Measurements from ENCODE around the gene SCART1.
"Not testable (repeated sequence)": the region's sequence is repeated elsewhere in the genome, so short reads cannot be mapped to it uniquely, and the experiment has no call there.

The SCART1 gene

DNA sequence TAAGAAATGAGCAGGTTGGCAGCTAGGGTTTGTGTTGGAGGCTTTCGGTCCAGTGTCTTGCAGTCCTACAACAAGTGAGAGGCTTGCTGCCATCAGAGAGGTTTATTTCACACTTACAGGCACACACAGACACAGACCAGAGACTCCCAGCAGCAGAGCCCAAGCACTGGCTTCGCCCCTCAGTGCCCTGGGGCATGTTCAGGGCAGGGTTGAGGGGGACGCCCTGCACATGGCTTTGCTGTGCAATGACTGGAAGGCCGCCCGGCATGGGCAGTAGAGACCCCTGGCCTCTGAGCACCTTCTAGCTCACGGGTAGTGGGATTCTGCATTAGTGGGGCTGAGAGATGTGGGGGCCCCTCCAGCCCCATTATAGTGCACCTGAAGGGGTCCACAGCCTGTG, 33.2 kb upstream of the SCART1 start:
- H3K27me3 ChIP-seq (ENCODE audit: control insufficient read depth in 1 of 2, insufficient read depth in 2 of 2, low read length in 2 of 2), result peaks cover 2 to 4% of the 10 kb centered on the region in 2 donors
- H3K36me3 ChIP-seq (ENCODE audit: control insufficient read depth in 2 of 2, insufficient read depth in 2 of 2, low read length in 2 of 2), result peaks cover 5 to 19% of the 10 kb centered on the region in 2 donors
- no peak overlapping the region for H3K4me3 ChIP-seq (ENCODE audit: low read length in 2 of 2)
- no peak overlapping the region for H3K27ac ChIP-seq (ENCODE audit: low read length)
- H3K4me1 ChIP-seq (ENCODE audit: control insufficient read depth, insufficient read depth, low read length), result no peaks in the 10 kb centered on the region
- no peaks in the 10 kb centered on the region for H3K9me3 ChIP-seq (ENCODE audit: control insufficient read depth in 2 of 2, low read length in 2 of 2)
- no peak overlapping the region for H3K9ac ChIP-seq (ENCODE audit: low read length in 2 of 2)

DNA sequence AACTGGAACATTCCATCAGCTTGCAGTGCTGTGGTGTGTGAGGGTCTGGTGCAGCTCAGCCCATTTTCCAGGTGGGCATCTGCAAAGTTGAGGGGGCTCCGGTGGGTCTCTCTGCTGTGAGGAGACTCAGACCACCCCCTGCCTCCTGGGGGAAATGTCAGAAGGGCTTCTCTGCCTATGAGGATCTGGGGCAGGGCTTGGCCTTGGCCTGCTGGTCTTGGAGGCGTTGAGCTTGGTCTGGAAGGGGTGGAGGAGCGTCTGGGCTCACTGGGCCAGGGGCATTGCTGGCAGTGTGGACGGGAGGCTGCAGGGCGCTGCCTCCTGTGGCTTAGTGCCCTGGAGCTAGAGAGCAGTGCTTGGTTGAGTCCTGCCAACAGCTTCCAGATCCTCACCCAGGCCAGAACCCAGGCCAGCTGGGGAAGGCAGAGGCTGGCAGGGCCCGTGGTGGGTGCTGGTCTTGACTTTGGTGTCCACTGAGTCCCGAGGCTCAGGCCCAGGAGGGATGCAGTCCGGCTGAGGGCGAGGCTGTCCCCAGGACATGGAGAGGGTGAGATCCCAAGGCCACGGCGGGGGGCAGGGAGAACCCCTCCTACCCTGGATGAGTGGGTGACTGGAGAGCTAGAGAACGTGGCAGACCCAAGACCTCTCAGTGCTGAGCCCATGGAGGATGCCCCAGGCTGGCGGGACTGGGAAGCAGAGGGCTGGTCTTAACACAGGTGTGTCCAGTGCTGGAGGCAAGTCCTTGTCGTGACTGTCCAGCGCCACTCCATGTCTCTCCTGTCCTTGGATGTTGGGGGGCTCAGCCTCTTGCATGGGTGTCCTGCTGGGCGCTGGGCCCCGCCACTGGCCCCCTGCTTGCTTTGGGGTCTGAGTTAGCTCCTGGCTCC, 32.2 kb upstream of the SCART1 start:
- H3K27me3 ChIP-seq (ENCODE audit: control insufficient read depth in 1 of 2, insufficient read depth in 2 of 2, low read length in 2 of 2), result peaks cover 2 to 4% of the 10 kb centered on the region in 2 donors
- H3K9me3 ChIP-seq (ENCODE audit: control insufficient read depth in 2 of 2, low read length in 2 of 2), result no peaks in the 10 kb centered on the region
- no peak overlapping the region for H3K4me3 ChIP-seq (ENCODE audit: low read length in 2 of 2)

DNA sequence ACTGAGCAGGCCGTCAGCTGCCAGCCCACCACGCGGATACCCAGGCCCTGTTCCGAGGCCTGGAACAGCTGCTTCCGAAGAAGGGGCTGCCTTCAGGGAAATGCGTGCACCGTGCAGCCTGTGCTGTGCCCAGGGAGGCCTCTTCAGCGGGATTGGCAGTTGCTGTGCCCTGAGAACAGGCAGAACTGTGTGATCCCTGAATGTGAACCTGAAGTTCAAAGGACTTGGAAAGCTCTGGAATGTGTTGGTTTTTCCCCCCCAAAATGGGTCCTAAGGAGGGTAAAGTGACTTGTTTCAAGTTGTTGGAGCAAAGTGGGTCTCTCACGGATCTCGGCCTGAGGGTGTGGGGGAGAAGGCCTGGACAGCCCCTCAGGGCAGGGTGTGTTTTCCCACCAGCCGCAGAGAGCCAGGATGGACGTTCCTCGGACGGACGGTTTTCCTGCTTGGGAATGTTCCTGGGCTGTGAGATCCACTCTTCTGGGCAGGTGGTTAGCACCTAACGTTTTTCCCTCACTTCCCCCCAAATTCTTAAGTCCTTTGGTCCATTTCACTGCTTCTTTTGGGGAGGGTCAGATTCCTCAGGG, 31.4 kb upstream of the SCART1 start:
- Histone ChIP-seq H3K27me3 (ENCODE audit: control insufficient read depth in 1 of 2, insufficient read depth in 2 of 2, low read length in 2 of 2) (peaks cover 2 to 4% of the 10 kb centered on the region in 2 donors), H3K9me3 (ENCODE audit: control insufficient read depth in 2 of 2, low read length in 2 of 2) (no peaks in the 10 kb centered on the region), H3K36me3 (ENCODE audit: control insufficient read depth in 2 of 2, insufficient read depth in 2 of 2, low read length in 2 of 2) (peaks cover 5 to 19% of the 10 kb centered on the region in 2 donors), H3K27ac (ENCODE audit: low read length) (no peak overlapping the region), H3K4me3 (ENCODE audit: low read length in 2 of 2) (no peak overlapping the region), H3K4me1 (ENCODE audit: control insufficient read depth, insufficient read depth, low read length) (no peaks in the 10 kb centered on the region), H3K9ac (ENCODE audit: low read length in 2 of 2) (no peak overlapping the region)

More for the DNA sequence above, 32.2 kb upstream of the SCART1 start:
- Histone ChIP-seq H3K9ac (ENCODE audit: low read length in 2 of 2) (no peak overlapping the region), H3K27ac (ENCODE audit: low read length) (no peak overlapping the region), H3K4me1 (ENCODE audit: control insufficient read depth, insufficient read depth, low read length) (no peaks in the 10 kb centered on the region), H3K36me3 (ENCODE audit: control insufficient read depth in 2 of 2, insufficient read depth in 2 of 2, low read length in 2 of 2) (peaks cover 5 to 19% of the 10 kb centered on the region in 2 donors)

DNA sequence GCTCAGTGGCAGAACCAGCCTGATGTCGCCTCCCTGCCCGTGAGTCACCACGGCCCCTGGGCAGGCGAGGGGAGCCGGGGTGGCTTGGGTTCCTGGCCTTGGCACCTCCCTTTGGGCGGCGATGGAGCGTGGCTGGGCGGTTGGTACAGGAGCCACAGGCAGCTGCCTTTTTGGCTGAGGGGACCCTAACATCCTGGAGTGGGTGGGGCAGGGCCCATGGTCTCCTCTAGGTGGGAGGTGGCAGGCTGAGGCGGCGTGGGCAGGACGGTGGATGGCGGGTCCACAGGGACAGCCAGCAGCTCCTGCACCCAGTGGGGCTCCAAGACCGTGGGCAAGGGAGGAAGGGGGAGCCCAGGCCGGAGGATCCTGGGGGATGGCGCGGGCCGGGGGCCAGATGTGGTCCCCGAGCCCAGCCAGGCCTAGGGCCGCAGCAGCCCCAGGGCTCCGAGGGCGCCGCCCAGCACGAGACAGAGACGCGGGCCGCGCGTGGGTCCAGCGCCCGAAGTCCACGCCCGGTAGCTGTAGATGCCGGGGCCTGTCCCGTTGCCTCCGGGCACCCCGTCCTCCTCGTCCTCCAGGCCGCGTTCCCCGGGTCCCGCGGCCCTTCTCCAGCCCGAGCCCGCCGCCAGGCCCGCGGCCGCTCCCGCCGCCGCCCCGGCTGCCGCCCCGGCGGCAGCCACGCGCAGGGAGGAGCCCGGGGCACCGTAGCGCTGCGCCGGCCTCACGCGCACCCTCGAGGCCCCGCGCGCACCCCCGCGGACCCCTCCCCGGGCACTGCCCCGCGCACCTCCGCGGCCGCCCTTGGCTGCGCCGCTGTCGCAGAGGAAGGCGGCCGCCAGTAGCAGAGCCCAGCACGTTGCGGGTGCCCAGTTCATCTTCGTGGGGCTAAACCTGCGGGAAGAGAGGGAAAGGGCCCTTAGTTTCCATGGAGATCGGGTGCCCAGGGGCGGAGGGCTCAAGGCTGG, 30.7 kb upstream of the SCART1 start:
- Histone ChIP-seq H3K4me1 (ENCODE audit: control insufficient read depth, insufficient read depth, low read length) (no peaks in the 10 kb centered on the region), H3K9me3 (ENCODE audit: control insufficient read depth in 2 of 2, low read length in 2 of 2) (no peaks in the 10 kb centered on the region), H3K27ac (ENCODE audit: low read length) (no peak overlapping the region), H3K4me3 (ENCODE audit: low read length in 2 of 2) (no peak overlapping the region), H3K36me3 (ENCODE audit: control insufficient read depth in 2 of 2, insufficient read depth in 2 of 2, low read length in 2 of 2) (peaks cover 5 to 19% of the 10 kb centered on the region in 2 donors), H3K9ac (ENCODE audit: low read length in 2 of 2) (no peak overlapping the region), H3K27me3 (ENCODE audit: control insufficient read depth in 1 of 2, insufficient read depth in 2 of 2, low read length in 2 of 2) (peaks cover 2 to 4% of the 10 kb centered on the region in 2 donors)

DNA sequence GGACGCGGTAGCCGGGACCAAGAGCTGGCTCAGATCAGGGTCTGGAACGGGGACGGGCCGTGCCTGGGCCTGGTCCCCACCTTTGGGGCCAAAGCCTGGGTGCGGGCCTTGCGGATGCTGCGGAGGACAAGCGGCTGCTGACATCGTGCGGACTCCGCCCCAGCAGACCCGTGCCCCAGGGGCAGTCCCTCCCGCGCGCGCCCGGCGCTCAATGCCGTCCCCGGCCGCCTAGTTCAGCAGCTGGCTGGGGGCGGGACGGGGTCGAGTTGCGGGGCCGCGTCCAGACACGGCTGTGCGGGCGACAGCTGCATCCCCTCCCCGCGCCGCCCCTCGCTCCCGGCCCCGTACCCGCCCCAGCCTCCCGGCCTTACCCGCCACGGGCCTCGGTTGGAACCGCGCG, 29.6 kb upstream of the SCART1 start:
- H3K27ac ChIP-seq (ENCODE audit: low read length); H3K4me1 ChIP-seq (ENCODE audit: control insufficient read depth, insufficient read depth, low read length); H3K9ac ChIP-seq (ENCODE audit: low read length in 2 of 2); H3K27me3 ChIP-seq (ENCODE audit: control insufficient read depth in 1 of 2, insufficient read depth in 2 of 2, low read length in 2 of 2); H3K4me3 ChIP-seq (ENCODE audit: low read length in 2 of 2); H3K9me3 ChIP-seq (ENCODE audit: control insufficient read depth in 2 of 2, low read length in 2 of 2): not testable (repeated sequence)
- peaks cover 0 to 15% of the 10 kb centered on the region in 2 donors for H3K36me3 ChIP-seq (ENCODE audit: control insufficient read depth in 2 of 2, insufficient read depth in 2 of 2, low read length in 2 of 2)

DNA sequence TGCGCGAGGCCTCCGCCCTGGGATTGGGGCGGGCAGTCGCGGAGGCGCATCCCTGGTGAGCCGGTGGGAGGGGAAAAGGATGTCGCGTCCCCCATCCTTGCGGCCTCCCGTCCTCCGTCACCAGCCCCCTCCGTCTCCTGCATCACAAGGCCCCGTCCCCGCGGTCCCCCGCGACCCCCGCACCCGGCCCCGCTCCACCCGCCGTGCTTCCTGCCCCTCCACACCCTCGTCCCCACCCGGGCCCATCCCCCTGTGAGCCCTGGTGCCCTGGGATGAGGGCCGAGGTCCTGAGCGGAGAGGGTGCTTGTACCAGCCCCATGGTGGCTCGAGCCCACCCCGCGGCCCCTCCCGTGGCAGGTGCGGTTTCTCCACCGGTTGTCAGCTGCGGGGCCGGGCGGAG, 29.1 kb upstream of the SCART1 start, which contains the start of gene SPRN:
Gene SPRN (minus strand): TSS at position 25 of the 400 bp plus-strand sequence. CDS start 944 bp downstream, outside the sequence.
- not testable (repeated sequence) for H3K9ac ChIP-seq (ENCODE audit: low read length in 2 of 2); H3K4me3 ChIP-seq (ENCODE audit: low read length in 2 of 2); H3K27ac ChIP-seq (ENCODE audit: low read length); H3K27me3 ChIP-seq (ENCODE audit: control insufficient read depth in 1 of 2, insufficient read depth in 2 of 2, low read length in 2 of 2); H3K4me1 ChIP-seq (ENCODE audit: control insufficient read depth, insufficient read depth, low read length); H3K9me3 ChIP-seq (ENCODE audit: control insufficient read depth in 2 of 2, low read length in 2 of 2)
- peaks cover 0 to 11% of the 10 kb centered on the region in 2 donors for H3K36me3 ChIP-seq (ENCODE audit: control insufficient read depth in 2 of 2, insufficient read depth in 2 of 2, low read length in 2 of 2)

DNA sequence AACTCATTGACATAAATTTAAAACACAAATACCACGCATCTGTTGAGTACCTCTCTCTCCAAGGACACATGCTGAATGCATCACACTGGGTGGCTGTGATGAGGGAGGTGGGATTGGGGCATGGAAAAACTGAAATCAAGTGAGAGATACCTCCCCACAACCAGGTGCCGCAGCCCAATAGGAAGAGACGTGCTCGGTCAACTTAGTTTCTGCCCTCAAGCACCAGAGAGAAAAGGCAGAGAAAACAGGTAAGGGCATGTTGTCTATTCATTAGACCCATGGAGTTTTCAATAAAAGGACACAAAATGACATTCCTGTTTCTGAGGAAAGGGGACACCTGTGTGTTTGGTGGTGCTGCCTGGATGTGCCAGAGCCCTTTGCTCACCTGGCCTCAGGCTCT, 24.2 kb upstream of the SCART1 start:
- not testable (repeated sequence) for H3K9ac ChIP-seq (ENCODE audit: low read length in 2 of 2); H3K27ac ChIP-seq (ENCODE audit: low read length); H3K36me3 ChIP-seq (ENCODE audit: control insufficient read depth in 2 of 2, insufficient read depth in 2 of 2, low read length in 2 of 2); H3K27me3 ChIP-seq (ENCODE audit: control insufficient read depth in 1 of 2, insufficient read depth in 2 of 2, low read length in 2 of 2); H3K9me3 ChIP-seq (ENCODE audit: control insufficient read depth in 2 of 2, low read length in 2 of 2); H3K4me3 ChIP-seq (ENCODE audit: low read length in 2 of 2); H3K4me1 ChIP-seq (ENCODE audit: control insufficient read depth, insufficient read depth, low read length)

DNA sequence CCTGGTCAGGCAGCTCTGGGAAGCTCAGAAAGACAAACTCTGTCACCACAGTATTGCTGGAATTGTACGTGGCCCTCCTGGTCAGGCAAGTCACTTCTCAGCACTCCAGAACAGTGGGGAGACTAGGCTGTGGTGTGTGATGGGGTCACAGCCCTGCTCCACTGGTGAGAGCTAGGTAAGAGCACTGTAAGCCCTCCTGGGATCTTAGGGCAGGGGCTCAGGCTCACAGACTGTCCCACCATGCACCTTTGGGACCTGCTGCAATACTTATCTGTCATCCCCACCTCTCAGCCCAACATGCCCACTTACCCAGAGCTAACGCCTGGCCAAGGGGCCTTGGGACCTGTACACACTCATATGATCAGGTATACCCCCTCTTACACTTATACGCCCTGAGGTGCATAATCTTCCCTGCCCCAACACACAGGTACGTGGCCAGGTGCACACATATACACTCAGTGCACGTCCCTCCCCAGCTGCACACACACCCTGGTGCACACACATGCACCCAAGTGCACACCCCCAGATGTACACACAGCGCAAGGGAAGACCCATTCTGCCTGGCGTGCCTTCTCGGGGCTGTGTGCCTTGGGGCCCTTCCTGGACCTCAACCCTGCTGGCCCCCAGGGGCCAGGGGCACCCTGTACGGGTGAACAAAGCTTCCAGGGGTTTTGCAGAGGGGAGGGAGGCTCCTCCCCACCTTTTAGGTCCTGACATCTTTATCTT, 21.7 kb upstream of the SCART1 start:
- not testable (repeated sequence) for H3K27ac ChIP-seq (ENCODE audit: low read length); H3K9ac ChIP-seq (ENCODE audit: low read length in 2 of 2); H3K4me1 ChIP-seq (ENCODE audit: control insufficient read depth, insufficient read depth, low read length); H3K36me3 ChIP-seq (ENCODE audit: control insufficient read depth in 2 of 2, insufficient read depth in 2 of 2, low read length in 2 of 2); H3K9me3 ChIP-seq (ENCODE audit: control insufficient read depth in 2 of 2, low read length in 2 of 2); H3K27me3 ChIP-seq (ENCODE audit: control insufficient read depth in 1 of 2, insufficient read depth in 2 of 2, low read length in 2 of 2); H3K4me3 ChIP-seq (ENCODE audit: low read length in 2 of 2)

DNA sequence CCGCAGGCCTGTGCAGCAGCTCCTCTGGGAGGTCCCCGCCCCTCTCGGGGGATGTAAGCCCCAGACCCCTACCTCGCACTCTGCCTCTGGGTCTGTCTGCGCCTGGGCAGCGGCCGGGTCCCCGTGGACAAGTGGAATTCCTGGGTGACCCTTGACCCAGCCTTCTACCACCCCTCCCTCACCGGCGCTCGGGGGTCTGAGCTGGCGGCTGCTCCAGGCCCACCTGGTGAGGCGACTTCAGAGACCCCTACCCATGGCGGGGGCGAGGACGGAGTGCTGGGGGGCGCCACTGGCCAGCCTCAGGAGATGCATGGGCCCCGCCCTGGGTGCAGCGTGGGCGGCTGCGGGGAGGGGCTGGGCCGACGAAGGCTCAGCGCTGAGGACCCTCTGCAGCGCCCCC, 21.0 kb upstream of the SCART1 start:
- not testable (repeated sequence) for H3K4me3 ChIP-seq (ENCODE audit: low read length in 2 of 2); H3K36me3 ChIP-seq (ENCODE audit: control insufficient read depth in 2 of 2, insufficient read depth in 2 of 2, low read length in 2 of 2); H3K27me3 ChIP-seq (ENCODE audit: control insufficient read depth in 1 of 2, insufficient read depth in 2 of 2, low read length in 2 of 2); H3K27ac ChIP-seq (ENCODE audit: low read length); H3K9me3 ChIP-seq (ENCODE audit: control insufficient read depth in 2 of 2, low read length in 2 of 2); H3K4me1 ChIP-seq (ENCODE audit: control insufficient read depth, insufficient read depth, low read length); H3K9ac ChIP-seq (ENCODE audit: low read length in 2 of 2)

DNA sequence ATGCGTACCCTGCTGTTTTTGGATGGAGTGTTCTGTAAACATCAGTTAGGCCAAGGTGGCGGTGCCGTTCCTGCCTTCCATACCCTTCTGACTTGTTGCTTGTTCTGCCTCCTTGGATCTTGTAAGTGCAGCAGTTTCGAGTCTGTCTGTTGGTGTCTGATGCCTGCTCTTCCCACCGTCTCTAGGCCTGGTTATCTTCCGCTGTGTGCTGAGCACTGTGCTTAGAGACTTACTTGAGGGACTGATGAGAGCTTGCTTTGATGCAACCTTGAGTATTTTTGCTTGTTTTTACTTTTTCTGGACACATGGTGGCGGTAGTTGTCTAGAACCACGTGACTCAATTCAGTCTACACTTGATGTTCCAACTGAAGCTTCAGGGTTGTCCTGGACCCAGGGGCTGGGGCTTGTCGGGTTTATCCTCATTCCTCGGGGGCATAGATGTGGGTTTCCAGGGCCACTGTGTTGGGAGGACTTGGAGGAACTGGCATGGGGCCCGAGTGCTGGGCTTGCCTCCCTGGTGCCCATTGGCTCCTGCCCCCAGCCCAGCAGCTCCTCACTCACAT, 15.0 kb upstream of the SCART1 start:
- Histone ChIP-seq H3K9me3 (ENCODE audit: control insufficient read depth in 2 of 2, low read length in 2 of 2) (no peaks in the 10 kb centered on the region), H3K27me3 (ENCODE audit: control insufficient read depth in 1 of 2, insufficient read depth in 2 of 2, low read length in 2 of 2) (peaks cover 0 to 5% of the 10 kb centered on the region in 2 donors), H3K36me3 (ENCODE audit: control insufficient read depth in 2 of 2, insufficient read depth in 2 of 2, low read length in 2 of 2) (peaks cover 0 to 3% of the 10 kb centered on the region in 2 donors), H3K9ac (ENCODE audit: low read length in 2 of 2) (no peak overlapping the region), H3K4me3 (ENCODE audit: low read length in 2 of 2) (no peak overlapping the region), H3K4me1 (ENCODE audit: control insufficient read depth, insufficient read depth, low read length) (no peaks in the 10 kb centered on the region), H3K27ac (ENCODE audit: low read length) (no peak overlapping the region)

All from stomach smooth muscle (tissue), 2 donors.